B cell (primary cell): ENCODE results near the gene FNDC5. TPM values are rescaled to one million over a fixed set of nuclear protein-coding genes. Genes with fewer than 3 reads are reported as not detected.
A peak's percentile ranks its signal among the peaks of the same experiment; 100 is the strongest.

Experiments used
- ATAC-seq: fragments of 200-7000 bp; cut with Tn5 transposase; one replicate; pipeline ENCODE4 v1.10.0; 2021; ENCODE audit warnings: low read depth, mild to moderate bottlenecking, moderate number of reproducible peaks, moderate library complexity
- CTCF ChIA-PET: fragments of 350-600 bp; sonication (Branson Sonifier 250); formaldehyde crosslinking; loops from one replicate; lab custom pipeline; 2021; ENCODE audit warnings: antibody characterized with exemption, inconsistent platforms; lab: Charles Lee
- POLR2A ChIA-PET: fragments of 350-600 bp; sonication (Branson Sonifier 250); formaldehyde crosslinking; loops from one replicate; lab custom pipeline; 2021; ENCODE audit warnings: antibody characterized with exemption; lab: Charles Lee
- DNase-seq: peaks from one replicate; pipeline ENCODE4 v3.0.0; 2013
- H2AFZ ChIP-seq: 2 replicates; pipeline ENCODE4 v1.6.1; 2012; ENCODE audit warnings: mild to moderate bottlenecking, low read depth, low read length; ENCODE audit not compliant: insufficient read depth, poor library complexity, severe bottlenecking
- H3K27ac ChIP-seq, 2 donors: 1 replicate in 1 of 2; 2 replicates in 1 of 2; pipeline ENCODE4 v1.5.1; 2012 to 2013; ENCODE audit warnings: low read length in 2 of 2, mild to moderate bottlenecking in 2 of 2, moderate library complexity in 1 of 2
- H3K27me3 ChIP-seq, 4 experiments: fragments of 200-600 bp in 1 of 4; sonication (generic) in 1 of 4; replicated peaks in 1 of 4; 1 replicate in 2 of 4; 2 replicates in 2 of 4; pipeline versions ENCODE4 v1.6.1 to v1.7.0; 2013 to 2016; ENCODE audit warnings: low read length in 3 of 4, mild to moderate bottlenecking in 2 of 4, mixed read lengths in 1 of 4, moderate library complexity in 1 of 4; ENCODE audit not compliant: insufficient read depth in 4 of 4, control insufficient read depth in 3 of 4; ENCODE audit errors: control extremely low read depth in 1 of 4
- H3K36me3 ChIP-seq, 2 experiments: replicated peaks in 1 of 2; 1 replicate in 1 of 2; 2 replicates in 1 of 2; pipeline versions ENCODE4 v1.6.1 to v1.7.1; 2013; ENCODE audit warnings: low read length in 1 of 2; ENCODE audit not compliant: insufficient read depth in 2 of 2, control insufficient read depth in 1 of 2; ENCODE audit errors: control extremely low read depth in 1 of 2, extremely low read depth in 1 of 2
- H3K4me1 ChIP-seq, 2 donors: fragments of 200-600 bp in 1 of 2; sonication (generic) in 1 of 2; 1 replicate in 1 of 2; 2 replicates in 1 of 2; pipeline versions ENCODE4 v1.5.1 to v1.6.1; 2013 to 2017; ENCODE audit warnings: low read length in 2 of 2; ENCODE audit not compliant: control insufficient read depth in 2 of 2, insufficient read depth in 2 of 2
- H3K4me2 ChIP-seq: replicated peaks from 2 replicates; pipeline ENCODE3; 2012; ENCODE audit warnings: mild to moderate bottlenecking, low read depth, low read length; ENCODE audit not compliant: poor library complexity, severe bottlenecking
- H3K4me3 ChIP-seq, 5 experiments: fragments of 200-600 bp in 1 of 5; sonication (generic) in 1 of 5; 1 replicate in 3 of 5; 2 replicates in 2 of 5; pipeline versions ENCODE4 v1.5.1 to v1.7.0; 2011 to 2016; ENCODE audit warnings: low read length in 4 of 5, mild to moderate bottlenecking in 4 of 5, low read depth in 2 of 5, control low read depth in 1 of 5, moderate library complexity in 1 of 5; ENCODE audit not compliant: insufficient read depth in 1 of 5; ENCODE audit errors: control extremely low read depth in 1 of 5, extremely low read depth in 1 of 5
- H3K79me2 ChIP-seq: fragments of 200-600 bp; sonication (generic); one replicate; pipeline ENCODE4 v1.6.0; 2016; ENCODE audit warnings: low read length; ENCODE audit not compliant: control insufficient read depth, insufficient read depth
- H3K9ac ChIP-seq: fragments of 200-600 bp; sonication (generic); 2 replicates; pipeline ENCODE4 v1.6.1; 2017; ENCODE audit warnings: mild to moderate bottlenecking, low read length, moderate library complexity
- H3K9me3 ChIP-seq, 3 donors: one replicate each; pipeline versions ENCODE4 v1.6.1 to v1.7.1; 2013; ENCODE audit warnings: low read length in 2 of 3; ENCODE audit not compliant: control insufficient read depth in 2 of 3, insufficient read depth in 1 of 3; ENCODE audit errors: control extremely low read depth in 1 of 3
- H4K20me1 ChIP-seq: 2 replicates; pipeline ENCODE4 v1.6.0; 2012; ENCODE audit warnings: mild to moderate bottlenecking, low read length; ENCODE audit not compliant: insufficient read depth, control insufficient read depth, poor library complexity, severe bottlenecking
- H3K27ac Mint-ChIP-seq: one replicate; pipeline ENCODE4 v1.8.0; 2021; ENCODE audit warnings: mixed read lengths
- H3K27me3 Mint-ChIP-seq: one replicate; pipeline ENCODE4 v1.8.0; 2021; ENCODE audit warnings: mixed read lengths
- H3K4me1 Mint-ChIP-seq: one replicate; pipeline ENCODE4 v1.8.0; 2021; ENCODE audit warnings: mixed read lengths
- H3K4me3 Mint-ChIP-seq: one replicate; pipeline ENCODE4 v1.8.0; 2021; ENCODE audit warnings: mixed read lengths
- H3K9me3 Mint-ChIP-seq: one replicate; pipeline ENCODE4 v1.8.0; 2022; ENCODE audit warnings: mixed read lengths; ENCODE audit not compliant: insufficient read depth
- EZH2 ChIP-seq: IDR thresholded peaks from 2 replicates; pipeline ENCODE4 v1.6.1; 2012; ENCODE audit warnings: borderline replicate concordance, low read depth, mild to moderate bottlenecking, moderate library complexity, low read length; ENCODE audit not compliant: insufficient read depth, poor library complexity, severe bottlenecking
- WGBS: methylation state at CpG from one replicate; pipeline ENCODE4 v1.1.5; 2013; ENCODE audit warnings: missing lambda C conversion rate; ENCODE audit not compliant: insufficient coverage; 5-methylcytosine and 5-hydroxymethylcytosine counted together
- intact Hi-C: fragments of 100-400 bp; cut with micrococcal nuclease; formaldehyde crosslinking; loops from one replicate; pipeline ENCODE4 v1.10.0; 2022
- polyA plus RNA-seq: library from polyadenylated mRNA; depleted of rRNA; stranded (reverse); fragments of >200 nt; gene quantifications from 2 replicates; pipeline ENCODE4 v1.2.3, GENCODE V29; 2012
- total RNA-seq, 2 donors: library from RNA; stranded (reverse); fragments of 120-200 nt in 1 of 2; gene quantifications; 1 replicate in 1 of 2; 2 replicates in 1 of 2; pipeline versions ENCODE4 v1.2.3 to v1.2.4, GENCODE V29; 2013 to 2022
- TF ChIP-seq, protein P1 (sequence below): fragments of 200-600 bp; IDR thresholded peaks from one replicate; pipeline ENCODE4 v1.8.0; 2022; ENCODE audit warnings: antibody characterized with exemption, mild to moderate bottlenecking

FNDC5 gene
- total and polyA plus RNA-seq, 2 donors (not counting 1 experiment from before 2014, with no cell fraction given) = 0.76 to 2.1 TPM

DNA sequence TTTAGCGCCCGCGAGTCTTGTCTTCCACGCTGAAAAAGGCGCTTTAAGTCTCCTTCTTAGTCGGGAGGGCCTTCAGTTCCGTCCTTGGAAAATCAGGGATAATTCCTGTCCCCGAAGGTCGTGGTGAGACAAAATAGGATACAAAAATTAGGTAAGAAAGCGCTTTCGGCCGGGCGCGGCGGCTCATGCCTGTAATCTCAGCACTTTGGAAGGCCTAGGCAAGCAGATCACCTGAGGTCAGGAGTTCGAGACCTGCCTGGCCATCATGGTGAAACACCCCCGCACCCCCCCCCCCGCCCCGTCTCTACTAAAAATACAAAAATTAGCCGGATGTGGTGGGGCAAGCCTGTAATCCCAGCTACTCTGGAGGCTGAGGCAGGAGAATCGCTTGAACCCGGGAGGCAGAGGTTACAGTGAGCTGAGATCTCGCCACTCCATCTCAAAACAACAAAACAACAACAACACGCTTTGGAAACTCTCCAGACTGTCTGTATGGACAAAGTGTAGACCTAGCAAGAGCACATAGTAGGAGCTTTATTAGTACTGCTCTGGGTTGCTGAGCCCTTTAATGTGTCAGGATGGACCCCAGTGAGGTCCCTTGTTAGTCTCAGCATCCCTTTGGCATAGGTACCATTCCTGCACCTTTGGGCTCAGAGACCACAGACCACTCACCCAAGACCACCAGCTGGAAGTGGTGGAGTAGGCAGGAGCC is 31.3 kb upstream of the FNDC5 start:
- peaks cover 34% of the 10 kb centered on the region for H3K27me3 Mint-ChIP-seq
- no peak for DNase-seq
- peak overlapping the region; percentile 76 for H3K4me3 Mint-ChIP-seq
- ATAC-seq = no peak
- Histone ChIP-seq H3K9ac (peak overlapping the region; percentile 26), H3K27me3 (peaks cover 0 to 37% (median 15%) of the 10 kb centered on the region in 4 experiments), H3K79me2 (no peaks in the 10 kb centered on the region), H3K4me2 (peak overlapping the region; percentile 85), H3K4me3 (peak overlapping the region in 2 of 5 experiments; percentile 34), H2AFZ (peak overlapping the region; percentile 36), H4K20me1 (no peaks in the 10 kb centered on the region), H3K4me1 (peaks cover 9 to 10% of the 10 kb centered on the region in 2 donors), H3K27ac (no peak overlapping the region), H3K36me3 (no peaks in the 10 kb centered on the region), H3K9me3 (peaks cover 0 to 15% (median 0%) of the 10 kb centered on the region in 3 donors)
- peaks cover 11% of the 10 kb centered on the region for H3K4me1 Mint-ChIP-seq
- TF ChIP-seq EZH2 = peak; percentile 48
- TF ChIP-seq, protein P1, sequence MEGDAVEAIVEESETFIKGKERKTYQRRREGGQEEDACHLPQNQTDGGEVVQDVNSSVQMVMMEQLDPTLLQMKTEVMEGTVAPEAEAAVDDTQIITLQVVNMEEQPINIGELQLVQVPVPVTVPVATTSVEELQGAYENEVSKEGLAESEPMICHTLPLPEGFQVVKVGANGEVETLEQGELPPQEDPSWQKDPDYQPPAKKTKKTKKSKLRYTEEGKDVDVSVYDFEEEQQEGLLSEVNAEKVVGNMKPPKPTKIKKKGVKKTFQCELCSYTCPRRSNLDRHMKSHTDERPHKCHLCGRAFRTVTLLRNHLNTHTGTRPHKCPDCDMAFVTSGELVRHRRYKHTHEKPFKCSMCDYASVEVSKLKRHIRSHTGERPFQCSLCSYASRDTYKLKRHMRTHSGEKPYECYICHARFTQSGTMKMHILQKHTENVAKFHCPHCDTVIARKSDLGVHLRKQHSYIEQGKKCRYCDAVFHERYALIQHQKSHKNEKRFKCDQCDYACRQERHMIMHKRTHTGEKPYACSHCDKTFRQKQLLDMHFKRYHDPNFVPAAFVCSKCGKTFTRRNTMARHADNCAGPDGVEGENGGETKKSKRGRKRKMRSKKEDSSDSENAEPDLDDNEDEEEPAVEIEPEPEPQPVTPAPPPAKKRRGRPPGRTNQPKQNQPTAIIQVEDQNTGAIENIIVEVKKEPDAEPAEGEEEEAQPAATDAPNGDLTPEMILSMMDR = no peak
- 28% methylated on average over 9 of the region's 24 CpGs for whole genome bisulfite sequencing
- H3K27ac Mint-ChIP-seq = no peak overlapping the region
- intact Hi-C loops = no loop called here
- H3K9me3 Mint-ChIP-seq = no peaks in the 10 kb centered on the region
- ChIA-PET POLR2A (interaction anchor here (0.6 kb wide), 1 partner anchor 159 kb away, joined by 5 read pairs; no protein-coding TSS in a partner anchor), CTCF (interaction anchor here (0.9 to 1.3 kb wide), 2 partner anchors 10 to 29 kb away, joined by 3 read pairs; no protein-coding TSS in a partner anchor)
